NCI-H2029 treated with DMSO at 0.1 percent for 48 hours (cell line): ENCODE results near the gene PLEK.
"Not testable (repeated sequence)": the region's sequence is repeated elsewhere in the genome, so short reads cannot be mapped to it uniquely, and the experiment has no call there.

Source experiments
- DNase-seq: peaks from one replicate; lab custom pipeline; 2025; lab: John Stamatoyannopoulos, UW

PLEK gene

GRCh38 chr2:68352651-68353391 lies 12.3 kb upstream of the PLEK start:
- DNase-seq, result no peak

GRCh38 chr2:68356599-68357239 lies 8.4 kb upstream of the PLEK start:
- no peak for DNase-seq

GRCh38 chr2:68357605-68358337 lies 7.3 kb upstream of the PLEK start:
- DNase-seq, result no peak

- DNase-seq, result no peak
Observed at GRCh38 chr2:68359889-68360288, 5.2 kb upstream of the PLEK start.

DNA sequence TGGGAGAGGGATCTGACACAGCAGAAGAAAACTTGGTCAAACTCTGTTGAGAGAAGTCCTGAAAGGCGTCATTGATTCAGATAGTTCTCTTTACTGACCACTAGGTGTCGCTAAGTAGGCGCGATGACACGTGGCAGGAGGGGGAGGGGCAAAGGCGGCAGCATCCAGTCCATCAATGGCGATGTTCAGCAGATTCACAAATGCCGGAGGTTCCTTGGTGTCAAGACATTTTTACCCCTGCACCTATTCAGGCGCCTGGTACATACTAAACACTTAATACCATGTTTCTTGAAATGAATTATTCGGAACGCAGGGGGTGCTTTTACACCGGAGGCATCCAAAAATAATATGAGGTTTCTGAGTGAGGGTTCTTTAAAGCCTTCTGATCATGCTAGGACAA lies 3.0 kb upstream of the PLEK start:
- DNase-seq, result peak; percentile 63

DNA sequence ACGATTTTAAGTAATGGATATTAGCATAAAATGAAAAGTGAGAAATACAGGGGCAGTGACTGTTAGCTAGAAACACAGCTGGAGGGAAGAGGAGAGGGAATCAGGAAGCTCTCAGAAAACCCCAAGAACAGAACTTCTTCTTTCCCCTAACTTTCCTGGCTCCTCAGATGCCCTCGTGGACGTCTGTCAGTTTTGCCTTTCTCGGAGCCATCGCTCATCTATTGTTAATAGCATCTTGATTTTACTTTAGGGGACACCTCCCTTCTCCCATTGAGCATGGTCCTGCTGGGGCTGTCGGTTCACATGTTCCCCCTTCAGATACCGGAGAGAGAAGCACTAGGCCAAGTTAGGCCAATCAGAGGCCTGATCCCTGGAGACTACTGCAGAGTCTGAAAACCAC lies 2.3 kb upstream of the PLEK start:
- no peak for DNase-seq

GRCh38 chr2:68363721-68364120 lies 1.4 kb upstream of the PLEK start:
- DNase-seq, result no peak

DNA sequence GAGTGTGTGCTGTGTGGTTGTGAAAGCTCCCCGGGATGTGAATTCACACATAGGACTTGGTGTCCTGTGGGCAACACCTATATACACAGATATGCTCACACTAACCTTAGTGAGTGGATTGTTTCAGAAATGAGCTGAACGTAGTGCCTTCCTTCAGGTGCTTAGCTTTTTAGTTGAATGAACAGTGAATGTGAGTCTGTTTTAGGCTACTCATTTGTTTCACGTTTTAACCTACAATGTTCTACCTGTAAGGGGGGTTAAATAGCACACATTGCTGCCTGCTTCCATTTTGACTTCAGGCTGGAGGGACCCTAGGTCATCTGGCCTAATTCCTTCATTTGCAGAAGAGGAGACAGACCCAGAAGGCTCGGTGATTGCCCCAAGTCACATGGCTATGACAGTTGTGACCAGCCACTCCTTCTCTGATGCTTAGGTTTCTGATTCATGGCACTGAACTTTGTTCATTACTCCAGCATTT lies 1.0 kb downstream of the PLEK start:
- no peak for DNase-seq

DNA sequence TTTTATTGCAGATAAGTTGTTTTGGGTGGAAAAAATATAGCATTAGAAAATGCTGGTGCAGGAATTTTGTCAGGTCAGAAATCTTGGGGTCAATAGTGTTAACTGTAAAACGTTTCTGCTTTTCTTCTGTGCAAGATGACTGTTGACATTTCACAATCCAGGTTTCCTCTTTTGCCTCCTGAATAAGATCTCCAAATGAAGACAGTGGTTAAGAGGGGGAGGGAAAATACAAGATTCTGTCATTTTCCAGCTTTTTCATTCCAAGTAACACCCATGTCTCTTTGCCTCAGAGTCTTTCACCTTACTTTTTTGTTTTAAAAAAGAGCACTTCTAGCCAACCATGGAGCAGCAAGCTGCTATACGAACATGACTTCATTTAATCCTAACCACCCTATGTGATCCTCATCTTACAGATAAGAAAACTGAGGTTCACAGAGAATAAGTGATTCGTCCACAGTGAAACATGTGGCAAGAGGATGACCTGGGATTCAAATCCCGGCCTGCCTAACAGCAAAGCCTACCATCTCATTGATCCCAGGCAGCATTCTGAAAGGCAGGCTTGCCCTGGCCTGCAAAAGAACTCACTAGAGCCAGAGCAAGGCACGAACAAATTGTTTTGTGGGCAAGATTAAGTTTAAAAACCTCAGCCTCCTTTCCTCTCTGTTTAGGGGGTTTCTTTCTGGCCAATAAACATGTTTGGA lies 3.0 kb downstream of the PLEK start:
- DNase-seq, result no peak

DNA sequence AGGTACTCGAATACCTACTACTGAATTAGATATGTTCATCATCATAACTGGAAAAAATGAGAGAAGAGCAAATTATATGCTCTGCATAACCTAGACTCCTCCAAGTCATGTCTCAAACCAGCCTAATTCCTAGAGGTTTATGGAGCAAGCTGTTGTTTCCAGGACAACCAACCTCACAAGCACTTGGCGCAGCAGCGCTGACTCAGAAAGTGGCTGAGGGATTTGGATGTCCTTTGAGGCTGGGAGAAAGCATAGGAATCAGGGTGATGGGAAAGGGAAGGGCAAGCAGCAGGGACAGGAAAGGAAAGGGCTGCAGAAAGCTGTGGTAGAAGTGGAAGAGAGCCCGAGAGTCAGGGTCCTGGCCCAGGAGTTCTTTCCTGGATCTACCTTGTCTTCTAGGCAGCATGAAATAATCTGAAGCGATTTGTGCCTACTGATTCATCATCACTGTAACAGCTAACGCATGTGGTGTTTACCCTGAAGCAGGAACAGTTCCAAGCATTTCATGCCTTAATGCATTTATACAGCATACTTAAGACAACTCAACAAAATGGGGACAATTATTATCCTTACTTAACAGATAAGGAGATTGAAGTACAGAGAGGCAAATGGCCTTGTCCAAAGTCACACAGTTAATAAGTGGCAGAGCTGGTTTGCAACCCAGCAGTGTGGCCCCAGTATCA lies 3.7 kb downstream of the PLEK start:
- no peak for DNase-seq

DNA sequence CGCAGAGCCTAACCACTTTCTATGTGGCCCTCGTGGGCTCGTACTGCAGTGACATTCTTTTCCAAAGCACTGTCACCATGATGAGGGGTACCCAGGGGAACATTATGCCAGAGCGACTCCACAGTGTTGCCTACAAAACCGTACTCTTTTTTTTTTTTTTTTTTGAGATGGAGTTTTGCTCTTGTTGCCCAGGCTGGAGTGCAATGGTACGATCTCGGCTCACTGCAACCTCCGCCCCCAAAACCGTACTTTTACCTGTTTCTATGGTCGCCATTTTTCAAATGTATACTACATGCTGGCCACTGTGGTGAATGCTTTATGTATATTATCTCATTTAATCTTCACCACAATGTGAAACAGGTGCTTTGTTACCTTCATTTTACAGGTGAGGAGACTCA lies 4.3 kb downstream of the PLEK start:
- DNase-seq, result no peak

DNA sequence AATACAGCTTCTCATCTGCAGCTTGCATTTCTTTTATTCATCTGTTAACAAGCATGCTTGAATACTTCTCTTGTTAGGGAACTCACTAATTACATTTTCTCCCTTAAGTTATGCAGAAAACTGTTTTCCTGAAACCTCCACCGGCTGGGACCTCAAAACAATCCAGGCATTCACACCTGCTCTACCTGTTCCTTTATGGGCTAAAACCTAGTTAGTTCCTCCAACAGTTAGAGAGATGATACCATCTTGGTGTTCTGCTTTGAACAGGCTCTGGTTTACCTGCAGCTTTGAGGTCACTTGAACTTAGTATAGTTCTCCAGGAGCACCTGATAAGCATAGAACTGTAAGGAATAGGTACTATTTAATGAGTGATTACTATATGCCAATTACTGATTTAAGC lies 6.1 kb downstream of the PLEK start:
- DNase-seq, result no peak

DNA sequence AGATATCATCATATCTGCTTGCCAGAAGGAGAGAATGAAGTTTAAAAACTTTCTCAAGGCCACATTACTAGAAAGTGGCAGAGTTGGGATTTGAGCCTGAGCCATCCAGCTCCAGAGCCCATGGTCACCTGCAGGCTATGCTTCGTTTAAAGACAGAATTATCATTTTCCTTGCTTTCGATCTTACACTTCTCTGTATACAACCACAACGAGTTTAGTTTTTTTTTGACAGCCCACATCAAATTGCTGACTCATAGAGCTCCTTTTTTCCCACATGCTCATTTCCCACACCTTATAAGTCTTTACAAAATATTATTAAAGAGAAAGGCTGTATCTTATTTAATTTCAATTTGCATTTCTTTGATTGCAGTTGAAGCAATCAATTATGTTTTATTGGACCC lies 6.5 kb downstream of the PLEK start:
- DNase-seq, result no peak

DNA sequence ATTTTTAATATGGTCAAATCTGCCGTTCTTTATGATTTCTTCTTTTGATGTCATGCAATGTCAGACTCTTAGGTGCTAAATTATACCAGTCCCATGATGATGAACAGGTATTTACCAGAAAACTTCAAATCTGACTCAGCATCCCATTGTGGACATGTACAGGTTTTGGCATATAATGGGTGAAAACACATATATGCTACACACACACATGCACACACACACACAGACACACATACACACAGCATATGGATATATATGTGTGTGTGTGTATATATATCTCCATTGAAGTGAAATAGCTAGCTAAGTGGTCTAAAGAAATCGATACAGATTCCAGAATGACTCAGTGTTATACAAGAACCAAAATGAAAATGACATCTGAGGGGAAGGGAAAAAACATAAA lies 7.4 kb downstream of the PLEK start:
- DNase-seq, result no peak

DNA sequence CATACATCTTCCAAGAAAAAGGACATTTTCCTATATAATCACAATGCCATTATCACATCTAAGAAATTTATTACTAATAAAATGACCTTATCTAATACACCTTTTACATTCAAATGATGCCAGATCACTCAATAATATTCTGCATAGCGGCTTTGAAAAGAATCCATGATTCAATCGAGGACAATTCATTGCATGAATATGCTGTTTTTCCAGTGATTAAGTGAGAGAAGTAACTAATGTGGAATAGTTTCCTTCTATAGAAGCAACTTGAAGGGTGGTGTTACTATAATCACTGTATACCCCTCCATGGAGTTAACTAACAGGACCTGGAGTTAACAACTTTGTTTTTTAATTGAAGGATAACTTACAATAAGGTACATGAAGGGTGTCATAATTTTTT lies 9.1 kb downstream of the PLEK start:
- DNase-seq, result no peak

- no peak for DNase-seq
Observed at GRCh38 chr2:68375582-68375981, 10.5 kb downstream of the PLEK start.

DNA sequence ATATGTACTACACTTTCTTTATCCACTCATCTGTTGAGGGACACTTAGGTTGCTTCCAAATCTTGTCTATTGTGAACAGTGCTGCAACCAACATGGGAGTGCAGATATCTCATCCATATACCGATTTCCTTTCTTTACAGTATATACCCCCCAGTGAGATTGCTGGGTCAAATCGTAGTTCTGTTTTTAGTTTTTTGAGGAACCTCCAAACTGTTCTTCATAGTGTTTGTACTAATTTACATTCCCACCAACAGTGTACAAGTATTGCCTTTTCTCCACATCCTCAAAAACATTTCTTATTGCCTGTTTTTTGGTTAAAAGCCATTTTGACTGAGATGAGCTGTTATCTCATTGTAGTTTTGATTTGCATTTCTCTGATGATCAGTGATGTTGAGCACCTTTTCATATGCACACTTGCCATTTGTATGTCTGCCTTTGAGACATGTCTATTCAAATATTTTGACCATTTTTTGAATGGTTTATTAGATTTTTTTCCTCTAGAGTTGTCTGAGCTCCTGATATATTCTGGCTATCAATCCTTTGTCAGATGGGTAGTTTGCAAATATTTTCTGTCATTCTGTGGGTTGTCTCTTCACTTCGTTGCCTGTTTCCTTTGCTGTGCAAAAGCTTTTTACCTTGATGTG lies 12.2 kb downstream of the PLEK start:
- DNase-seq, result no peak

GRCh38 chr2:68378779-68379178 lies 13.7 kb downstream of the PLEK start:
- not testable (repeated sequence) for DNase-seq

DNA sequence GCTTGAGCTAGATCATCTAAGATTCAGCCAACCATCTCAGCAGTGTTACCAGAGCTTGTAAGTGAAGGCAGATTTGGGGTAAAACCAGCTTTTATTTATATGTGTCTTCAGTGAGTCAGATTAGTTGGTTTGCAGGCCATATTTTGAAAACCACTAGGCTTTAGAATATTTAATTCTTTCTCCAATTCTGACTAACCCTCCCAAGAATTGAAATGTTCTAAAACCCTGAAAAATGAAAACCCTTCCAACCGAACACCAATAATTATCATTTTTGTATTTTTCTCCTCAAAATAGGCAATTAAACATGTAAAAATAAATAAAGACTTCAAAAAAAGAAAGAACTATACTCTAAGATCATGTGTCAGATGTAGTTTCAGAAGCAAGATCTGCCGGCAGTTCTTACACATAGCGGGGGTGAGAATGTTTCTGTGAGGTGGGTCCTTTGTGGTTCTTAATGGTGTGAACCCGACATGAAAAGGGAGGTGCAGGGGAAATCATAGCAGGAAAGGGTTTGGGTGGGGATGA lies 14.2 kb downstream of the PLEK start:
- no peak for DNase-seq

DNA sequence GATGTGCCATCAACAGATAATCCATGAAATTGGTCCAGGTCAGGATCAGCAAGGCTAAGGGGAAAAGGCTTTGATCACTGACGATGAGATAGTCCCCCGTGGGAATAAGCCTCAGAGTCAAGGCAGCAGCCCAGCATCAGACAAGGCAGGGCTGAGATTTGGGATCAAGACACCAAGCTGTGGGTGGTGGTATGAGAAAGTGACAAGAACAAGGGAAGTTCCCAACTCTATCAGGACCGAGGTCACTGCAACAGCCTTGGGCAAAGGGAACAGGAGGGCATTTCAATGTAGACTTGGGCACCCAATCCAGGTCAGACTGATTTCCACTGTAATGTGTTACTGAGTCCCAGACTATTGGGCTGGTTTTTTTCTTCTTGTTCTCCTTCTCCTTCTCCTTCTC lies 18.7 kb downstream of the PLEK start:
- DNase-seq, result no peak

- no peak for DNase-seq
Observed at GRCh38 chr2:68384485-68385107, 19.5 kb downstream of the PLEK start.
